ENCODE measurements around the gene CCDC32. TPM values are rescaled to one million over a fixed set of nuclear protein-coding genes. Genes with fewer than 3 reads are reported as not detected.

CCDC32 gene
- total and polyA plus RNA-seq, 7 donors = 9.3 to 54.9 (median 23.6) TPM

- no peak for DNase-seq
- peak overlapping the region; percentile 82 for H3K27ac ChIP-seq
- H3K4me1 ChIP-seq = peaks cover 55% of the 10 kb centered on the region
- ATAC-seq = peak in 2 of 4 donors; percentile 1 to 19
- WGBS, 3 donors = 31 to 63% (median 48%) methylated on average over 4 of the region's 4 CpGs
- no peaks in the 10 kb centered on the region for H3K9me3 ChIP-seq
- peak overlapping the region; percentile 16 for H3K4me3 ChIP-seq
- TF ChIP-seq CTCF (IDR thresholded peaks at IDR 0.05) = no peak
- H3K36me3 ChIP-seq (ENCODE audit: insufficient read depth in 1 of 2, low read depth in 1 of 2) = peaks cover 4 to 42% of the 10 kb centered on the region in 2 donors
- H3K27me3 ChIP-seq (ENCODE audit: insufficient read depth in 3 of 3, low read length in 2 of 3) = no peaks in the 10 kb centered on the region
- intact Hi-C loops (cut with DNase I) = no loop called here
Measured at GRCh38 chr15:40554161-40554525, 10.7 kb downstream of the CCDC32 start.

GRCh38 chr15:40550341-40551037 is 14.4 kb downstream of the CCDC32 start:
- Histone ChIP-seq H3K4me3 (no peak overlapping the region), H3K9me3 (no peaks in the 10 kb centered on the region), H3K36me3 (ENCODE audit: insufficient read depth in 1 of 2, low read depth in 1 of 2) (peaks cover 0 to 25% of the 10 kb centered on the region in 2 donors), H3K27me3 (ENCODE audit: insufficient read depth in 3 of 3, low read length in 2 of 3) (no peaks in the 10 kb centered on the region), H3K4me1 (peaks cover 58% of the 10 kb centered on the region), H3K27ac (peak overlapping the region; percentile 86)
- 74 to 95% (median 83%) methylated on average over 6 of the region's 6 CpGs for WGBS, 3 donors
- ATAC-seq (no peak), DNase-seq (no peak)
- intact Hi-C loops (cut with DNase I) = no loop called here
- no peak for TF ChIP-seq CTCF (IDR thresholded peaks at IDR 0.05)

- Histone ChIP-seq H3K4me3 (no peak overlapping the region), H3K27ac (peak overlapping the region; percentile 86), H3K9me3 (no peaks in the 10 kb centered on the region), H3K36me3 (ENCODE audit: insufficient read depth in 1 of 2, low read depth in 1 of 2) (peaks cover 0 to 19% of the 10 kb centered on the region in 2 donors), H3K4me1 (peaks cover 52% of the 10 kb centered on the region), H3K27me3 (ENCODE audit: insufficient read depth in 3 of 3, low read length in 2 of 3) (no peaks in the 10 kb centered on the region)
- ATAC-seq = peak; percentile 93 to 97 (median 94)
- TF ChIP-seq CTCF (IDR thresholded peaks at IDR 0.05) = no peak
- 19 to 33% (median 28%) methylated on average over 9 of the region's 9 CpGs for WGBS, 3 donors
- intact Hi-C loops (cut with DNase I) = no loop called here
- peak; percentile 78 to 93 for DNase-seq
Measured at GRCh38 chr15:40549894-40550293, 14.9 kb downstream of the CCDC32 start.

GRCh38 chr15:40548610-40549009 is 16.2 kb downstream of the CCDC32 start:
- no peak for TF ChIP-seq CTCF (IDR thresholded peaks at IDR 0.05)
- peaks cover 42% of the 10 kb centered on the region for H3K4me1 ChIP-seq
- peaks cover 0 to 18% of the 10 kb centered on the region in 2 donors for H3K36me3 ChIP-seq (ENCODE audit: insufficient read depth in 1 of 2, low read depth in 1 of 2)
- WGBS, 3 donors = 85 to 95% (median 90%) methylated on average over 2 of the region's 2 CpGs
- H3K27ac ChIP-seq = peak overlapping the region; percentile 86
- no peaks in the 10 kb centered on the region for H3K9me3 ChIP-seq
- no peak for DNase-seq
- intact Hi-C loops (cut with DNase I) = no loop called here
- ATAC-seq = no peak
- no peak overlapping the region for H3K4me3 ChIP-seq
- no peaks in the 10 kb centered on the region for H3K27me3 ChIP-seq (ENCODE audit: insufficient read depth in 3 of 3, low read length in 2 of 3)

- Histone ChIP-seq H3K9me3 (no peaks in the 10 kb centered on the region), H3K27me3 (ENCODE audit: insufficient read depth in 3 of 3, low read length in 2 of 3) (no peaks in the 10 kb centered on the region), H3K4me3 (no peak overlapping the region), H3K27ac (no peak overlapping the region), H3K36me3 (ENCODE audit: insufficient read depth in 1 of 2, low read depth in 1 of 2) (no peaks in the 10 kb centered on the region), H3K4me1 (peaks cover 29% of the 10 kb centered on the region)
- intact Hi-C loops (cut with DNase I) = no loop called here
- no peak for TF ChIP-seq CTCF (IDR thresholded peaks at IDR 0.05)
- 46 to 88% (median 73%) methylated on average over 1 of the region's 1 CpG for WGBS, 3 donors
- no peak for ATAC-seq
- DNase-seq = no peak
Measured at GRCh38 chr15:40545457-40545856, 19.4 kb downstream of the CCDC32 start.
